ENCODE results near the gene LIPJ. TPM values are rescaled to one million over a fixed set of nuclear protein-coding genes. Genes with fewer than 3 reads are reported as not detected.

Gene LIPJ
- total RNA-seq, 1 donor from 2014 or later: not detected

DNA sequence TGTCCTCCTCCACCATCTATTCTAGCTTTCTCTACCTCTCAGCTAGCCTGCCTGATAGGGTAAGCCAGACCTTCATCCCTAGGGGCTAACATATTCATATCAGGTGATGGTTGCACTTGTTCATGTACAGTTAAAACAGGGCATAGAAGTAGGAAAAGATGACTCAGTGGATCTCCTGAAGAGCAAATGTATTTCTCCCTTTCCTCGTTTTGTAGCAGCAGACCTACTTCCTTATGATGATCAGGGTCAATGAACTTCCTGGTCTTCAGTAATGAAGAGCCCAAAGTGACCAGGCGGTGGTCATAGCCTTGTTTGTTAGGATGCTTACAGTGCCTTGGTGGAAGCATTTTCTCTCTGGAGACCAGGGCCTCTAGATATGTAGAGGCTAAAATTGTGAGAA is 6.3 kb downstream of the LIPJ start:
- no peaks in the 10 kb centered on the region for H3K9me3 Mint-ChIP-seq (ENCODE audit: low read depth)
- H3K27me3 Mint-ChIP-seq: peaks cover 3% of the 10 kb centered on the region
- H3K36me3 Mint-ChIP-seq (ENCODE audit: insufficient read depth): no peaks in the 10 kb centered on the region
- no peak for DNase-seq (ENCODE audit: low spot score, unreplicated experiment)
- H3K4me3 Mint-ChIP-seq (ENCODE audit: low read depth): no peak overlapping the region
- no peak for TF ChIP-seq CTCF (IDR thresholded peaks at IDR 0.05; ENCODE audit: unreplicated experiment)
- H3K4me1 Mint-ChIP-seq (ENCODE audit: low read depth): no peaks in the 10 kb centered on the region
- no peak overlapping the region for H3K27ac Mint-ChIP-seq

- Mint-ChIP-seq H3K36me3 (ENCODE audit: insufficient read depth) (no peaks in the 10 kb centered on the region), H3K27ac (no peak overlapping the region), H3K27me3 (peaks cover 3% of the 10 kb centered on the region), H3K9me3 (ENCODE audit: low read depth) (no peaks in the 10 kb centered on the region), H3K4me3 (ENCODE audit: low read depth) (no peak overlapping the region), H3K4me1 (ENCODE audit: low read depth) (peaks cover 5% of the 10 kb centered on the region)
- no peak for DNase-seq (ENCODE audit: low spot score, unreplicated experiment)
- TF ChIP-seq CTCF (IDR thresholded peaks at IDR 0.05; ENCODE audit: unreplicated experiment): no peak
Measured at GRCh38 chr10:88594482-88594881, 7.9 kb downstream of the LIPJ start.

DNA sequence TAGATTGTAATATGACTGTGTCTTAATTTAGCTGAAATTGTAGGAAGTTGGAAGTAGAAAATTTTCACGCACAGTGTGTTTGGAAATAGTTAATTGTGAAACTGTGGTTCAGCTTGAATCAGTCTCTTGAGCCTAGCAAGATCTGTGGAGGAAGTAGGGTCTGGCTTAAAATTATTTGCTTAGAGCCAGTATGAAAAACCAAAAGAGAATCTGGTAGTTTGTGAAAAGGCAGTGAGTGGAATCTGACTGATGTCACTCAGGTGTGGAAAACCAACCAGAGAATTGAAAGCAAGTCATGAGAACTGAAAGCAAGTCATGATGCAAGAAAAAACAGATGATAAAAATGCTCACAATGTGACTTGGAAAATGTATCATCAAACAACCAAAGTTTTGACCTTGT is 11.5 kb downstream of the LIPJ start:
- Mint-ChIP-seq H3K4me1 (ENCODE audit: low read depth) (peaks cover 6% of the 10 kb centered on the region), H3K27me3 (no peaks in the 10 kb centered on the region), H3K4me3 (ENCODE audit: low read depth) (no peak overlapping the region), H3K27ac (no peak overlapping the region), H3K9me3 (ENCODE audit: low read depth) (no peaks in the 10 kb centered on the region), H3K36me3 (ENCODE audit: insufficient read depth) (no peaks in the 10 kb centered on the region)
- no peak for TF ChIP-seq CTCF (IDR thresholded peaks at IDR 0.05; ENCODE audit: unreplicated experiment)
- DNase-seq (ENCODE audit: low spot score, unreplicated experiment): no peak

DNA sequence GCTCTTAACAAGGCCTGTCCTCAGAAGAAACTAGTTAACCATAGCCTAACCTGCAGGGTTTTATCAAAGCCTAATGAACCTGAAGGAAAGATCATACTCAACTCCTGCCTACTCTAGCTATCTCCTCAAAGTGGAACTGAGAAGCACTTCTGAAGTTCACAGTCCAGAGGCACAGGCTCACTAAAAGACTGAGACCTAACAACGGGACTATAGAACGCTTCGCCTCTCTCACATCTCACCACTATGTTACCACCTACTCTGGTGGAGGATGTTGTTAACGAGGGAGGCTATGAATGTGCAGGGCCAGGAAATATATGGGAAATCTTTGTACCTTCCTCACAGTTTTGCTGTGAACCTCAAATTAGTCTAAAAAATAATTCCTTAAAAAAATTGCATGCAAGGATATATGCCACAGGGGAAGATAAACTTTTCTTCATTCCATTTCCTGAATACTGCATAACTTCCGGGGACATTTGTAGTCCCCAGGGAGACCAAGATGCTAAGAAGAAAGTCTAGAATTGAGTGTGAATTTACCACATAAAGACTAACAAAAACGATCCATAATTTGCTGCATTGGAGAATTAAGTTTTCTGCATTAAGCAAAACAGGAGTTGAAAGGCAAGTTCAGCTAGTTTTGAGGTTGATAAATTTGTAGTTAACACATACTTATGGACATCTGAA is 21.6 kb downstream of the LIPJ start:
- H3K27ac Mint-ChIP-seq: no peak overlapping the region

GRCh38 chr10:88608780-88609179 is 22.2 kb downstream of the LIPJ start:
- Mint-ChIP-seq H3K4me1 (ENCODE audit: low read depth) (no peaks in the 10 kb centered on the region), H3K27me3 (no peaks in the 10 kb centered on the region), H3K27ac (no peak overlapping the region), H3K4me3 (ENCODE audit: low read depth) (no peak overlapping the region), H3K36me3 (ENCODE audit: insufficient read depth) (no peaks in the 10 kb centered on the region), H3K9me3 (ENCODE audit: low read depth) (no peaks in the 10 kb centered on the region)
- DNase-seq (ENCODE audit: low spot score, unreplicated experiment): no peak
- TF ChIP-seq CTCF (IDR thresholded peaks at IDR 0.05; ENCODE audit: unreplicated experiment): no peak

More for the DNA sequence above, 21.6 kb downstream of the LIPJ start:
- no peaks in the 10 kb centered on the region for H3K36me3 Mint-ChIP-seq (ENCODE audit: insufficient read depth)
- no peaks in the 10 kb centered on the region for H3K9me3 Mint-ChIP-seq (ENCODE audit: low read depth)
- H3K27me3 Mint-ChIP-seq: no peaks in the 10 kb centered on the region
- H3K4me3 Mint-ChIP-seq (ENCODE audit: low read depth): no peak overlapping the region
- H3K4me1 Mint-ChIP-seq (ENCODE audit: low read depth): no peaks in the 10 kb centered on the region
- no peak for TF ChIP-seq CTCF (IDR thresholded peaks at IDR 0.05; ENCODE audit: unreplicated experiment)
- DNase-seq (ENCODE audit: low spot score, unreplicated experiment): no peak
